Right renal cortex interstitium (tissue), 3 donors: ENCODE results near the gene MAGEB1. TPM values are rescaled to one million over a fixed set of nuclear protein-coding genes. Genes with fewer than 3 reads are reported as not detected.

Source experiments
- DNase-seq, 3 donors: peaks; one replicate each; pipeline ENCODE4 v3.0.0-alpha.2; 2013; ENCODE audit warnings: low read depth in 3 of 3, low spot score in 2 of 3
- polyA plus RNA-seq, 3 donors: library from polyadenylated mRNA; unstranded; fragments of 120-200 nt; gene quantifications; one replicate each; pipeline ENCODE4 v1.2.1, GENCODE V29; 2013; ENCODE audit not compliant: insufficient read length in 3 of 3

MAGEB1 gene, protein sequence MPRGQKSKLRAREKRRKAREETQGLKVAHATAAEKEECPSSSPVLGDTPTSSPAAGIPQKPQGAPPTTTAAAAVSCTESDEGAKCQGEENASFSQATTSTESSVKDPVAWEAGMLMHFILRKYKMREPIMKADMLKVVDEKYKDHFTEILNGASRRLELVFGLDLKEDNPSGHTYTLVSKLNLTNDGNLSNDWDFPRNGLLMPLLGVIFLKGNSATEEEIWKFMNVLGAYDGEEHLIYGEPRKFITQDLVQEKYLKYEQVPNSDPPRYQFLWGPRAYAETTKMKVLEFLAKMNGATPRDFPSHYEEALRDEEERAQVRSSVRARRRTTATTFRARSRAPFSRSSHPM
- polyA plus RNA-seq = not detected

DNA sequence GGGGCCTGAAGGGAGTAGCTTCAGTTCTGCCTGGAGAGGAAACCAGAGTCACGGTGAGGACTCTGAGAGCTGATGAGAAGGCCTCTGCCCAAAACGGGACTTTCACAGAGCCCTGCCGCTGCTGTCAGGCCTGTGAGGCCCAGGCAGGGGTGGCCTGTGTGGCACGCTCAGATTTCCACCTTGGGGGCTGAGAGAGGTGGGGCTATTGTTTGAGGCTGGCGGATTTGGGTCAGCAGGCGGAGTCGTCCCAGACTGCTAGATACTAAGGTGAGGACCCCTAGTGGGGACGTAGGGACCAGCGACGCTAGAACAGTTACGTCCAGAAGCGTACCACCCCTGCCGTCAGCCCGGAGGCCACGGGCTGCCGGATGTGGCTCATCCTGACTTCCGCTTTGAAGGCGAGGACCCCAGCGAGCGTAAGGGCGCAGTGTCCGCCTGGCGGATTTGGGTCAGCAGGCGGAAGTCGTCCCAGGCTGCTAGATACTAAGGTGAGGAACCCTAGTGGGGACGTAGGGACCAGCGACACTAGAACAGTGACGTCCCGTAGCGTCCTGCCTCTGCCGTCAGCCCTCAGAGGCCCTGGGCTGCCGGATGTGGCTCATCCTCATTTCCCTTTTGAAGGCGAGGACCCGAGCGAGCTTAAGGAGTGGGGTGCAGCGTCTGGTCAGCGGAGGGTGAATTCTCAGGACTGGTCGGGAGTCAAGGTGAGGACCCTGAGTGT lies at the start of gene MAGEB1:
Gene MAGEB1, plus strand, starts transcription at position 378 of the 721 bp plus-strand sequence. CDS start 3,348 bp downstream, outside the sequence.
- no peak for DNase-seq

DNA sequence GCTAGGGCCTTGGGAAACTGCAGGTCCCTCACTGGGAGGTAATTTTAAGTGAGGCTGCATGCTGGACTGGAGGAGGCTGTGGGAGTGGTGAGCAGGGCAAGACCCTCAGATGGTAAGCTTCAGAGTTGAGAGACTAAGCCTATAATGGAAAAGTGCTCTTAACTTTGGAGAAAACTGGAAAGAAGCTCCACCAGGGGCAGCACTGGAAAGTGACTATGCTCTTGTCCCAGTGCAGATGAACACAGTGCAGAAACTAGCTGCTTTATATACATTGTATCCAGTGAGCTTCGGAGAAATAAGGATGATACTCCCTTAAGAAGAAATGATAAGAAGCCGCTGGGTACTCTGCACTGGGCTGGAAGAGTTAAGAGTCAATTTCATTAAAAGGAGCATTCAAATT lies 34.8 kb upstream of the MAGEB1 start:
- DNase-seq = no peak

- DNase-seq = no peak
Measured at GRCh38 chrX:30215357-30215843, 31.5 kb upstream of the MAGEB1 start, which contains the start of gene MAGEB2. Gene MAGEB2, plus strand, starts transcription at chrX:30215563. Its CDS starts 3,018 bp downstream, at chrX:30218581.

DNA sequence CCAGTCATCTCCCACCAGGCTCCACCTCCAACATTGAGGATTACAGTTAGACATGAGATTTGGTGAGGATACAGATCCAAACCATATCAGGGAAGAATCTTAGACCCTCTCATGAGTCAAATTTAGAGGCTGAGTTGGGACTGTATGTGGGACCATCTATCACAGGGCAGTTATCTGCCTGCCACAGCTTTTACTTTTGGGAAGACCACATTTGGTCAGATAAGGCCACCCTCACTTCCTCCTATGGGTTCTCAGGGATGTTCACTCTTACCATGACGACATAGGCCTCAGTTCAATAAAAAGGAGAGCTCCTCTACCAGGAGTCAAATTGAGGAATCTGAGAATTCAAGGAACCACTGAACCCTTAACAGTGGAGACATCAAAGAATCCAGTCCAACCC lies 29.5 kb upstream of the MAGEB1 start:
- DNase-seq = no peak

DNA sequence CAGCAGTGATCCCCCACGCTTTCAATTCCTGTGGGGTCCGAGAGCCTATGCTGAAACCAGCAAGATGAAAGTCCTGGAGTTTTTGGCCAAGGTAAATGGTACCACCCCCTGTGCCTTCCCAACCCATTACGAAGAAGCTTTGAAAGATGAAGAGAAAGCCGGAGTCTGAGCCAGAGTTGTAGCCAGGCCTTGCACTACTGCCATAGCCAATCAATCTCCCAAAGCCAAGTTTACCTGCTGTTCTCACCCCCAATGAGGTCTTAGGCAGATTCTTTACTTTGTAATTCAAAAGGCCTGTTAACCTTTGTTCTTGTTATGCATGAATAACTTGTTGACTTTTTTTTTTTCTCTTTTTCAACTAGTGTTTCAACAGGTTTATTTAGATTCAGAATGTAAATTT lies 27.6 kb upstream of the MAGEB1 start:
- DNase-seq = no peak

DNA sequence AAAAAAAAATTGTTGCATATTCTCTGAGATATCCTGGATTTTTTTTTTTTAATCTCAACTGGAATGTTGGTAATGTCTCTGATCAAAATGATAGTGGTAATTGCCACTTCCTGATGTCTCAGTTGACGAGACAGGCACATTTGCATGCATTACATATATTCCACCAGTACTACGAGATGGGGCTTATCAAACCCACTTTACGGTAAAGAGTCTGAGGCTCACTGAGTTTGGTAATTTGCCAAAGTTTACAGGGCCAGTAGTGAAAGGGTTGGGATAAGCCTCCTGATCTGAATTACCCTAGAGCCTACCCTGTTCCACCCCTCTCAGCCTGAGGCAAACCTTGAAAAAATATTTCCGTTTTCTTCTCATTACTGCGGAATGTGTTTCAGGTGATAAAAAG lies 26.3 kb upstream of the MAGEB1 start:
- DNase-seq = no peak

DNA sequence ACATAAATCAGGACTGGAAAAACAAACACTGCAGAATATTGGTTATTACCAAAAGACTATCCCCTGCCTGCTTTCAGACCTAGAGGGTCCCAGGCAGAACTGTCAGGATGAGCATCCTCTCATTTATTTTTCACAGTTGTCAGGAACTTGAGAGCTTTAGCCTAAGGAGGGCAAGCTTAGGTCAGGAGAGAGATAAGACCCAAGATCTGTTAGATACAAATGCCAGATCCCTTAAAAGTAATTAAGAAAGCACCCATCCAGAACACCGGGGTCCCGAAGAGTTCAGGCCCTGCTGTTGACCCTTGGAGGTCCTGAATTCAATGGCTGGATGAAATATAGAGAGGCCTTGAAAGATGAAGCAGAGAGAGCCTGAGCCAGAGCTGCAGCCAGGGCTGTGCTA lies 22.4 kb upstream of the MAGEB1 start:
- DNase-seq = no peak

GRCh38 chrX:30228526-30228925 lies 18.4 kb upstream of the MAGEB1 start:
- DNase-seq = no peak

DNA sequence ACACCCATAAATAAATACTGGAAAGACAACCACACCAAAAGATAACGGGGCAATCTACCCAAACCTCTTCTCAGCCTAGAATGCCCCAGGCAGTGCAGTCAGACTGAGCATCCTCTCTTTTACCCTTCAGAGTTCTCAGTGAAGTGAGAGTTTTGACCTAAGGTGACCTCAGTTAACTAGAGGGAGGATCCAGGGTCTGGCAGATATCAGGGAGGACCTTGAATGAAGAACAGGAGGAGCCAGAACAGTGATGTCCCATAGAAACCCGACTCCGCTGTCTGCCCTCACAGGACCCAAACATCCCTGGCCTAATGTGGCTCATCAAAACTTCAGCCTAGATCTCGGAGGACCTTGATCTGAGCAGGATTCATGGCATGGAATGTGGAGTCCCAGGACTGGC lies 16.6 kb upstream of the MAGEB1 start, which contains the start of gene MAGEB3:
Gene MAGEB3, plus strand, starts transcription at position 263 of the 400 bp plus-strand sequence. CDS start 5,268 bp downstream, outside the sequence.
- DNase-seq = no peak

- DNase-seq = no peak
Measured at GRCh38 chrX:30241724-30242415, 5.1 kb upstream of the MAGEB1 start, which contains the start of gene MAGEB4. Gene MAGEB4, plus strand, starts transcription at chrX:30242000. Its CDS starts 136 bp downstream, at chrX:30242136.

DNA sequence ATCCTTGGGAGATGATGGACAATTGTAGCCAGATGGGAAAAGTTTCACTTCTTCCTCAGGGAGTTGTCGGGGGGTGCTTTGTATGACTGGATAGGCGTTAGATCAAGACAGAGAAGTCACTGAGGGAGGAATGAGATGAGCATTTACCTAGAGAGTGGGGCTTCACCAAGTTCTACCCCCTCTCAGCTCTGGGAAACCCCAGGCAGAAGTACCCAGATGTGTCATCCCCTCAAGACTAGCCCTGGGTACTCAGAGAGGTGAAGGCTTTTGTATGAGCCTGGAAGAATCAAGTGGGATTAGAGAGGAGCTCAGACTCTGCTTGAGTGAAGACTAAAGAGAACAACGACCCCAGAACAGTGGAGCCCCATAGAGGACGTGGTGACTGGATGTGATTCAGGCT lies 1.9 kb downstream of the MAGEB1 start:
- no peak for DNase-seq

GRCh38 chrX:30253257-30253656 lies 6.3 kb downstream of the MAGEB1 start:
- DNase-seq = no peak

GRCh38 chrX:30259927-30260326 lies 13.0 kb downstream of the MAGEB1 start:
- DNase-seq = no peak

- DNase-seq = no peak
Measured at GRCh38 chrX:30261012-30261411, 14.1 kb downstream of the MAGEB1 start.

GRCh38 chrX:30262763-30263162 lies 15.8 kb downstream of the MAGEB1 start:
- no peak for DNase-seq

- no peak for DNase-seq
Measured at GRCh38 chrX:30270639-30271038, 23.7 kb downstream of the MAGEB1 start.

DNA sequence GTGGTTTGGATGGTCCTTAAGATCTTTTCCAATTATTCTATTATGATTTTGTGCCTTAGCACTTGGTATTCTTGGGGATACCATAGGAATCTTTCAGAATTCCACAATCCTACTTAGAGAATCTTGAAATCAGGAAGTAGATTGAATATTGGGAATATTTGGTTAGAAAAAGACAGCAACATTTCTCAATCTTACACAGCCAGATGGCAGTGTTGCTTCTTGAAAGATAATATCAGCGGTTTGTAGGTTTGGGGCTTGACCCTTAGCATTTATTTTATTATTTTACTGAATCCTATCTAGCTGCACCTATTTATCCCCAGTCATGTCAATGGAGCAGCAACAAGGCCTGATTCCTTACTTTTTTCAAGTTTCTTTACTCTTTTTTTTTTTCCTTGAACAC lies 28.6 kb downstream of the MAGEB1 start:
- DNase-seq = no peak

DNA sequence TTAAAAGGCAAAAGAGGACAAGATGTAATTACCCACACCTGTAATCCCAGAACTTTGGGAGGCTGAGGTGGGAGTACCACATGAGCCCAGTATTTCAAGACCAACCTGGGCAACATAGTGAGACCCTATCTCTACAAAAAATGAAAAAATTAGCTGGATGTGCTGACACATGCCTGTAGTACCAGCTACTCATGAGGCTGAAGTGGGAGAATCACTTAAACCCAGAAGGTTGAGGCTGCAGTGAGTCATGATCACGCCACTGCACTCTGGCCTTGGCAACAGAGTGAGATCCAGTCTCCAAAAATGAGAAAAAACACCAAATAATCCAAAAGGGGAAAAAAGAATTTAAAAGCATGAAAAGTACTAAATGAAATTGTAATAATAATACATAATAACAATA lies 31.4 kb downstream of the MAGEB1 start:
- no peak for DNase-seq

GRCh38 chrX:30280428-30280827 lies 33.5 kb downstream of the MAGEB1 start:
- no peak for DNase-seq

DNA sequence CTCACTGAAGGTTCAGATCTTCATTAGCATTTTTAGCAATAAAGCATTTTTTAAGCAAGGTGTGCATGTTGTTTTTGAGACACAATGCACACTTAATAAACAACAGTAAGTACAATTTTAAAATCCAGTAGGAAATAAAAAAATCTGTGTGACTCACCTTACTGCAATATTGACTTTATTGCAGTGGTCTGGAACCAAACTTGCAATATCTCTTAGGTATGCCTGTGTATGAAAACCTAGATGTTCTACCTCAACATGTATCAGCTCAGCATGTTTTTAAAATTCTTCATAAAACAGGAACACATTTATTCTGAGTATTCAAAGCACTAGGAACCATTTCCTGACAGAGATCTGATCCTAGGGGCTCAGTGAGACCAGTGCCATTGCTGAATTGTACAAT lies 35.6 kb downstream of the MAGEB1 start:
- no peak for DNase-seq
